K562 (cell line): Measurements from ENCODE around the gene CCDC183. TPM values are rescaled to one million over a fixed set of nuclear protein-coding genes. Genes with fewer than 3 reads are reported as not detected.
"Not testable (repeated sequence)": the region's sequence is repeated elsewhere in the genome, so short reads cannot be mapped to it uniquely, and the experiment has no call there.

ENCODE experiments used
- ATAC-seq: fragments of 200-7000 bp; cut with Tn5 transposase; 3 replicates; pipeline ENCODE4 v1.9.1; 2020; ENCODE audit warnings: moderate library complexity
- BruUV-seq: library from RNA; stranded (reverse); fragments of 400-500 nt; replicated peaks from 2 replicates; lab custom pipeline; 2021; lab: Mats Ljungman, UMichigan
- CTCF ChIA-PET: fragments of 300-600 bp; formaldehyde crosslinking; extraction: SDS; loops from one replicate; lab custom pipeline; 2021; ENCODE audit warnings: low intra/inter-chr PET ratio; lab: Yijun Ruan, JAX
- POLR2A ChIA-PET: fragments of 300-600, 350-650 bp; sonication (Branson Sonifier 250); formaldehyde crosslinking; extraction: SDS; loops from one replicate; lab custom pipeline; 2021; ENCODE audit warnings: antibody characterized with exemption, inconsistent platforms; lab: Yijun Ruan, JAX
- DNase-seq, 4 experiments: peaks; one replicate each; pipeline versions ENCODE4 v3.0.0 to v3.0.0-alpha.2; 2011 to 2018; ENCODE audit warnings: low spot score in 3 of 4, mixed read lengths in 3 of 4; ENCODE audit errors: extremely low read depth in 1 of 4
- FAIRE-seq: peaks from 2 replicates; lab custom pipeline; 2011; peaks lifted over from hg19 to GRCh38; lab: Jason Lieb, UNC
- H2AFZ ChIP-seq: 2 replicates; pipeline ENCODE4 v1.6.0; 2011; ENCODE audit warnings: low read depth, low read length, control low read depth, inconsistent platforms
- H3K27ac ChIP-seq: fragments of 200-600 bp; 3 replicates; pipeline ENCODE4 v1.8.0; 2011; ENCODE audit warnings: low read depth, mild to moderate bottlenecking, control low read depth, inconsistent platforms, low read length, moderate library complexity, mixed read lengths; ENCODE audit errors: extremely low read depth
- H3K27me3 ChIP-seq, 2 experiments: fragments of 300-600 bp in 1 of 2; 2 replicates in 1 of 2; 3 replicates in 1 of 2; pipeline versions ENCODE4 v1.6.0 to v1.8.0; 2011; ENCODE audit warnings: inconsistent platforms in 2 of 2, low read length in 2 of 2, mild to moderate bottlenecking in 1 of 2, mixed read lengths in 1 of 2, moderate library complexity in 1 of 2; ENCODE audit not compliant: control insufficient read depth in 2 of 2, insufficient read depth in 2 of 2
- H3K36me3 ChIP-seq: fragments of 300-600 bp; 3 replicates; pipeline ENCODE4 v1.8.0; 2011; ENCODE audit warnings: mild to moderate bottlenecking, low read length, inconsistent platforms; ENCODE audit not compliant: control insufficient read depth, insufficient read depth
- H3K4me1 ChIP-seq, 2 experiments: fragments of 200-600 bp in 1 of 2; replicated peaks in 1 of 2; 2 replicates in 1 of 2; 3 replicates in 1 of 2; pipeline versions ENCODE4 v1.5.1 to v1.8.0; 2011; ENCODE audit warnings: inconsistent platforms in 2 of 2, low read length in 2 of 2, mild to moderate bottlenecking in 1 of 2, mixed read lengths in 1 of 2, moderate library complexity in 1 of 2; ENCODE audit not compliant: control insufficient read depth in 2 of 2, insufficient read depth in 2 of 2
- H3K4me2 ChIP-seq: 2 replicates; pipeline ENCODE4 v1.6.1; 2011; ENCODE audit warnings: low read length, control low read depth, inconsistent platforms, mixed read lengths; ENCODE audit not compliant: insufficient read depth
- H3K4me3 ChIP-seq: fragments of 200-600 bp; sonication (generic), shearing (Covaris generic); 2 replicates; pipeline ENCODE4 v1.5.1; 2016; ENCODE audit warnings: control low read depth, inconsistent platforms
- H3K79me2 ChIP-seq: fragments of 200-600 bp; 3 replicates; pipeline ENCODE4 v1.8.0; 2011; ENCODE audit warnings: low read length, inconsistent platforms; ENCODE audit not compliant: control insufficient read depth, insufficient read depth
- H3K9ac ChIP-seq, 2 experiments: 2 replicates each; pipeline versions ENCODE4 v1.6.0 to v1.6.1; 2011; ENCODE audit warnings: low read depth in 2 of 2, low read length in 2 of 2, control low read depth in 1 of 2, inconsistent platforms in 1 of 2, mild to moderate bottlenecking in 1 of 2, mixed read lengths in 1 of 2; ENCODE audit not compliant: insufficient read depth in 1 of 2
- H3K9me1 ChIP-seq: one replicate; pipeline ENCODE4 v1.6.0; 2011; ENCODE audit warnings: inconsistent platforms, mild to moderate bottlenecking, low read length, moderate library complexity; ENCODE audit not compliant: control insufficient read depth, insufficient read depth
- H3K9me3 ChIP-seq: replicated peaks from 2 replicates; pipeline ENCODE4 v1.5.1; 2011; ENCODE audit warnings: low read depth, low read length, inconsistent platforms; ENCODE audit not compliant: control insufficient read depth, insufficient read depth
- H4K20me1 ChIP-seq: replicated peaks from 2 replicates; pipeline ENCODE4 v1.6.1; 2011; ENCODE audit warnings: low read length, inconsistent platforms, mixed read lengths; ENCODE audit not compliant: control insufficient read depth, insufficient read depth
- CTCF ChIP-seq, 3 experiments: IDR thresholded peaks in 2 of 3; conservative IDR thresholded peaks in 1 of 3; 2 replicates each; pipeline ENCODE4 v1.5.1; 2011 to 2012; ENCODE audit warnings: low read length in 3 of 3, mild to moderate bottlenecking in 3 of 3, control low read depth in 2 of 3, improper control_type of control experiment in 1 of 3, inconsistent platforms in 1 of 3, low read depth in 1 of 3, mixed read lengths in 1 of 3, moderate library complexity in 1 of 3; ENCODE audit not compliant: insufficient read depth in 2 of 3
- EGR1 ChIP-seq: fragments of 450-650 bp; conservative IDR thresholded peaks from 2 replicates; pipeline ENCODE4 v1.6.1; 2017; ENCODE audit warnings: mild to moderate bottlenecking
- FOXJ2 ChIP-seq: fragments of 200-800 bp; sonication (Bioruptor generic); IDR thresholded peaks from 2 replicates; pipeline ENCODE4 v1.6.1; 2016; ENCODE audit warnings: missing genetic modification characterization, missing compliant biosample characterization
- HNRNPL ChIP-seq: fragments of 200-400 bp; formaldehyde crosslinking; IDR thresholded peaks from 2 replicates; pipeline ENCODE4 v1.6.1; 2017; ENCODE audit warnings: low read depth, mild to moderate bottlenecking, low read length
- MAZ ChIP-seq, 2 experiments: fragments of 450-650 bp in 1 of 2; sonication (generic) in 1 of 2; formaldehyde crosslinking; IDR thresholded peaks in 1 of 2; conservative IDR thresholded peaks in 1 of 2; 2 replicates each; pipeline versions ENCODE4 v1.4.0 to v1.5.0; 2020; ENCODE audit warnings: mild to moderate bottlenecking in 1 of 2, missing genetic modification reagents in 1 of 2
- POLR2G ChIP-seq: fragments of 200-400 bp; formaldehyde crosslinking; IDR thresholded peaks from 2 replicates; pipeline ENCODE4 v1.6.1; 2017; ENCODE audit warnings: low read depth, mild to moderate bottlenecking, antibody characterized with exemption, low read length, moderate library complexity
- RAD21 ChIP-seq, 2 experiments: fragments of 250-450 bp in 1 of 2; fragments of 450-650 bp in 1 of 2; sonication (Bioruptor Pico) in 1 of 2; formaldehyde crosslinking in 1 of 2; IDR thresholded peaks in 1 of 2; conservative IDR thresholded peaks in 1 of 2; 2 replicates each; pipeline versions ENCODE4 v1.4.0 to v1.8.0; 2020 to 2022; ENCODE audit warnings: mild to moderate bottlenecking in 2 of 2, moderate library complexity in 1 of 2
- RBM22 ChIP-seq: fragments of 200-400 bp; formaldehyde crosslinking; IDR thresholded peaks from 2 replicates; pipeline ENCODE4 v1.6.1; 2018; ENCODE audit warnings: low read length, low read depth; ENCODE audit not compliant: poor library complexity, severe bottlenecking
- SAFB ChIP-seq: fragments of 200-400 bp; formaldehyde crosslinking; IDR thresholded peaks from 2 replicates; pipeline ENCODE4 v1.6.1; 2017; ENCODE audit warnings: low read depth, low read length, borderline replicate concordance
- SP1 ChIP-seq: sonication (generic); formaldehyde crosslinking; IDR thresholded peaks from 2 replicates; pipeline ENCODE4 v1.8.1; 2022; ENCODE audit warnings: mild to moderate bottlenecking, missing genetic modification reagents
- VEZF1 ChIP-seq: fragments of 200-800 bp; sonication (Bioruptor generic); IDR thresholded peaks from 2 replicates; pipeline ENCODE4 v1.6.1; 2017; ENCODE audit warnings: missing genetic modification characterization, missing compliant biosample characterization
- ZBTB33 ChIP-seq: sonication (generic); formaldehyde crosslinking; IDR thresholded peaks from 2 replicates; pipeline ENCODE4 v1.8.1; 2023; ENCODE audit warnings: mild to moderate bottlenecking, missing genetic modification reagents
- ZBTB7A ChIP-seq: IDR thresholded peaks from 2 replicates; pipeline ENCODE4 v1.6.1; 2011; ENCODE audit warnings: low read depth, mild to moderate bottlenecking, low read length, moderate library complexity, borderline replicate concordance; ENCODE audit not compliant: control insufficient read depth
- WGBS: fragments of 100-300 bp; shearing (Covaris generic); methylation state at CpG from one replicate; pipeline ENCODE4 v1.1.6; 2016; ENCODE audit warnings: low coverage, mixed read lengths; ENCODE audit not compliant: insufficient coverage; ENCODE audit errors: missing lambda C conversion rate; 5-methylcytosine and 5-hydroxymethylcytosine counted together
- in situ Hi-C: fragments of 300-500 bp; cut with MboI; formaldehyde crosslinking; loops from 4 replicates; pipeline ENCODE4 v1.15.0; 2018; ENCODE audit warnings: inconsistent platforms, mixed read lengths
- intact Hi-C: fragments of 100-400 bp; cut with micrococcal nuclease; formaldehyde crosslinking; loops from 2 replicates; pipeline ENCODE4 v1.14.2; 2022
- polyA plus RNA-seq, 8 experiments: library from polyadenylated mRNA; depleted of rRNA in 4 of 8; stranded (reverse) in 5 of 8; unstranded in 3 of 8; fragments of >200 nt; fragmentation: Nextera tagmentation in 2 of 8; fragmentation: Illumina TruSeq in 1 of 8; extraction: Ambion mirVana in 2 of 8; extraction: Trizol in 1 of 8; gene quantifications; 2 replicates each; pipeline versions ENCODE4 v1.2.1 to v1.2.3, GENCODE V29; 2011 to 2014; ENCODE audit warnings: inconsistent platforms in 1 of 8, missing spikeins in 1 of 8
- total RNA-seq, 7 experiments: library from RNA; depleted of rRNA in 6 of 7; stranded (reverse); fragments of >200 nt in 6 of 7; fragmentation: Illumina TruSeq in 2 of 7; extraction: Trizol in 2 of 7; gene quantifications; 2 replicates each; pipeline versions ENCODE4 v1.2.1 to v1.2.3, GENCODE V29; 2011 to 2021; ENCODE audit warnings: low replicate concordance in 1 of 7

Gene CCDC183
- total and polyA plus RNA-seq, 9 of the 15 experiments (the other 6 are each of a cell fraction or from before 2014, with no cell fraction given) = 0.21 to 0.60 (median 0.29) TPM; not detected in 4

- ATAC-seq, H2AFZ ChIP-seq, in situ Hi-C loops, H3K9me3 ChIP-seq, H3K4me3 ChIP-seq, H3K4me2 ChIP-seq, H3K9me1 ChIP-seq, H3K27ac ChIP-seq, FAIRE-seq, CTCF ChIA-PET, BruUV-seq, H3K27me3 ChIP-seq, H3K9ac ChIP-seq, POLR2A ChIA-PET: not testable (repeated sequence)
- H3K79me2 ChIP-seq = peaks cover 12% of the 10 kb centered on the region
- peaks cover 12 to 89% of the 10 kb centered on the region in 2 experiments for H3K4me1 ChIP-seq
- H4K20me1 ChIP-seq = peaks cover 17% of the 10 kb centered on the region
- TF ChIP-seq MAZ (CRISPR knock-in tag; conservative IDR thresholded peaks at IDR 0.05 in 1 of 2, IDR thresholded peaks at IDR 0.05 in 1 of 2) = peak in 1 of 2 experiments; percentile 26; a peak in 1 of 4 replicates
- peak; percentile 81 for TF ChIP-seq ZBTB7A
- peak; percentile 59 for TF ChIP-seq POLR2G
- peak; percentile 31; the same call in 1 of the 2 replicates for TF ChIP-seq VEZF1
- TF ChIP-seq RBM22 = peak; percentile 67
- TF ChIP-seq EGR1 = 0 out of 2 replicates have a peak, but pooled peaks have one; percentile 15
- TF ChIP-seq CTCF (IDR thresholded peaks at IDR 0.05 in 2 of 3, conservative IDR thresholded peaks at IDR 0.05 in 1 of 3; ENCODE audit: insufficient read depth in 2 of 3, low read depth in 1 of 3, low read length in 3 of 3) = peak; percentile 36 to 62 (median 53); a peak in 5 of 6 replicates
- peak; percentile 34; the same call in 1 of the 2 replicates for TF ChIP-seq FOXJ2 (tag)
- TF ChIP-seq SP1 (CRISPR knock-in tag) = peak; percentile 68
- TF ChIP-seq HNRNPL = 0 out of 2 replicates have a peak, but pooled peaks have one; percentile 70
- peak in 1 of 2 experiments; percentile 16; a peak in 1 of 4 replicates for TF ChIP-seq RAD21 (CRISPR knock-in tag; conservative IDR thresholded peaks at IDR 0.05 in 1 of 2, IDR thresholded peaks at IDR 0.05 in 1 of 2)
- TF ChIP-seq ZBTB33 = peak; percentile 71
- 0 out of 2 replicates have a peak, but pooled peaks have one; percentile 17 for TF ChIP-seq SAFB
- WGBS = 63% methylated on average over 23 of the region's 99 CpGs
- intact Hi-C loops = loop anchor here (2.0 kb wide), 1 partner anchor 191 kb away; no protein-coding TSS in a partner anchor
- H3K36me3 ChIP-seq = peaks cover 19% of the 10 kb centered on the region; the same call in 2 of the 3 replicates
- DNase-seq = peak in 1 of 4 experiments; percentile 46
Measured at GRCh38 chr9:136843801-136844740, 47.9 kb downstream of the CCDC183 start.
